GM18951 (cell line): Measurements from ENCODE around the gene FEZ2.
"Not testable (repeated sequence)": the region's sequence is repeated elsewhere in the genome, so short reads cannot be mapped to it uniquely, and the experiment has no call there.

ENCODE experiments used
- POLR2A ChIP-seq: IDR thresholded peaks from 4 replicates; pipeline ENCODE4 v1.6.1; 2011; ENCODE audit warnings: mild to moderate bottlenecking; ENCODE audit not compliant: insufficient read length, insufficient read depth; ENCODE audit errors: extremely low read depth
- in situ Hi-C: fragments of 300-500 bp; cut with MboI; formaldehyde crosslinking; loops from one replicate; pipeline ENCODE4 v1.12.0; 2022; ENCODE audit warnings: low sequenced_read_pairs, mixed read lengths, inconsistent platforms; ENCODE audit not compliant: unreplicated experiment

FEZ2 gene

DNA sequence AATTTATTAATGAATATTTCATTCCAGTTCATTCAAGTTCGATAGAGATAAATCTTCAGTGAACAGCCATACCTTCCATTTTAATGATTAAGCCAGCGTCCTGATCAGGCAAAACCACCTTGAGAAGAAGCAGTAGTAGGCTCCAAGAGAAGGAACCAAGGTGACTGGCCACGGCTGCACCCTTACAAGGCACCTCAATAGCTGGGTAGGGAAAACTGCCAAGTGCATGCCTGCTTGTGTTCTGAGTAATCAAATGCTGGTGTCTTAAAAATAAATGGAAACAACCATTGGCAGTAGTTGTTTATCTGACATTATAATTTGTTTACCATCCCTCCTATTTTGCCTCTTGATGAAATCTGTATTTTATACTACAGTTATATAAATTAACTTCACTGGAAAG is 10.0 kb upstream of the FEZ2 start:
- no peak for TF ChIP-seq POLR2A
- in situ Hi-C loops: no loop called here

- no peak for TF ChIP-seq POLR2A
- in situ Hi-C loops: no loop called here
Measured at GRCh38 chr2:36606925-36607324, 9.0 kb upstream of the FEZ2 start.

DNA sequence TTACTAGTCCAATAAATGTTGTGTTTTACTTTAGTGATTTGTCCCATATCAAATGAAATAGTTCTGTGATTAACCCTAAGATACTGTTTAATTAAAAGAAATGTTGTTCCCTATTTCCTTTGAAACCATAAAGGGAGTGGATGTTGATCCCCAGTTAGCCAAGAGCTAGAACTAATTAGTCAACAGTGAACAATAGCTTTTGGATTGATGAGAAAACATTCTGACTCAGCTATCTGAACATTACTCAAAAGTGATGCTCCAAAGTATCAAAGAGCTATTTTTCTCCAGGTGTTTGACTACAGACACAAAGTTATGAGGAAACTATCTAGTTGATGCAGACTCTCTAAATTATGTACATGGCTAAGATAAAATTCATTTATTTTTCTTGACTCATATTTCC is 7.3 kb upstream of the FEZ2 start:
- in situ Hi-C loops: no loop called here
- TF ChIP-seq POLR2A: no peak

GRCh38 chr2:36603629-36604028 is 5.7 kb upstream of the FEZ2 start:
- in situ Hi-C loops: not testable (repeated sequence)

GRCh38 chr2:36597003-36597531 is 901 bp downstream of the FEZ2 start:
- in situ Hi-C loops: no loop called here
- no peak for TF ChIP-seq POLR2A

DNA sequence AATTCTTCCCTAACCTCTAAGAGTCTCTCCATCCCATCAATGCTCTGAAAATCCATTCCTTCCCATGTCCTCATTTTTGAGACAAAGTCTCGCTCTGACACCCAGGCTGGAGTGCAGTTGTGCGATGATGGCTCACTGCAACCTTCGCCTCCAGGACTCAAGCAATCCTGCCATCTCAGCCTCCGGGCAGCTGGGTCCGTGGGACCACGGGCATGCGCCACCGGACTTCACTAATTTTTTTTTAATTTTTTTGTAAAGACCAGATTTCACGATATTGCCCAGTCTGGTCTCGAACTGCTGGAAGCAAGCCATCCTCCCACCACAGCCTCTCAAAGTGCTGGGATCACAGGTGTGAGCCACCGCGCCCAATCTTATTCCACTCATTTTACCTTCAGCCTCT is 1.6 kb downstream of the FEZ2 start:
- in situ Hi-C loops: no loop called here
- no peak for TF ChIP-seq POLR2A

DNA sequence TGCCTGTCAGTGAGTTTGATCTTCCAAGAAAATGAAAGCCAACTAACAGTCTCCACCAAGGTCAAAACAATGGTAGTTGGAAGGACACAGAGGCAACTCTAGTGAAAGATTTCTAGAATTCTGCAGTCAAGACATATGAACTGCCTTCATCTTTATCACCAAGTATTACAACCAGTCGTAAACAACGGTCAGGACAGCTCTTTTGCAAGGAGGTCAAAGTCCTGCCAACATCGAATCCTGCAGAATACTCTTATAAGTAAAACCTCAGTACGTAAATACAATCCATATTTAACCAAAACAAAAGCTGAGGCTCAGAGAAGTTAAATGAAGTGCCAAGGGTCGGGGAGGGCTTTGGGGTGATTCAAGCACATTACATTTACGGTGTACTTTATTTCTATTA is 3.1 kb downstream of the FEZ2 start:
- no peak for TF ChIP-seq POLR2A
- in situ Hi-C loops: no loop called here

GRCh38 chr2:36589230-36589630 is 8.7 kb downstream of the FEZ2 start:
- in situ Hi-C loops: no loop called here
- no peak for TF ChIP-seq POLR2A

GRCh38 chr2:36587556-36587955 is 10.4 kb downstream of the FEZ2 start:
- in situ Hi-C loops: no loop called here
- no peak for TF ChIP-seq POLR2A

DNA sequence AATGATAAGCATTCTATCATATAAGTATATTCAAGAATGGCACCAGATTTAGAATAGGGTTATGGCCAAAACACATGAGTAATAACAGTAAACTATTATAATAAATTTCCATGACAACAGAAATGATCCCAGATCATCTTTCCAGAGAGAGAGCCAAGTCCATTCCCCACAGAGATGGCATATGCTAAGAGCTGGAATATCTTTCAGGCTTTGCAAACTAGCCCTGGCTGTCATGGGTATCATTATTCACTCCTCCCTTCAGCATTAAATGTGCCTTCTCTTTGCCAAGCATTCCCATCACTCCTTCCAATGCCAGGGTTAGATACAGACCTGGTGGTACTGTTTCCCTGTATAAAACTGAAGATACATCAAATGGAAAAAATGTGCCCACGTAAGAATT is 10.9 kb downstream of the FEZ2 start:
- in situ Hi-C loops: no loop called here
- no peak for TF ChIP-seq POLR2A

DNA sequence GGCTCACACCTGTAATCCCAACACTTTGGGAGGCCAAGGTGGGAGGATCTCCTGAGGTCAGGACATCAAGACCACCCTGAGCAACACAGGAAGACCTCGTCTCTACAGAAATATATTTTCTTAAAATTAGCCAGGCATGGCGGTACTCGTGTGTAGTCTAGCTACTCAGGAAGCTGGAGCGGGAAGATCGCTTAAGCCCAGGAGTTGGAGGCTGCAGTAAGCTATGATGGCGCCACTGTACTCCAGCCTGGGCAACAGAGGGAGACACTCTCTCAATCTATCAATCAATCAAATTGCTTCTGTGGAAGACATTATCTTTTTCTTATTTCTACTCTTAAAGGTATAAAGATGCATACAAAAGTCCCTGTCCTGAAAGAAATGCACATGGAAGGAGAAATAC is 11.3 kb downstream of the FEZ2 start:
- no peak for TF ChIP-seq POLR2A
- in situ Hi-C loops: no loop called here

DNA sequence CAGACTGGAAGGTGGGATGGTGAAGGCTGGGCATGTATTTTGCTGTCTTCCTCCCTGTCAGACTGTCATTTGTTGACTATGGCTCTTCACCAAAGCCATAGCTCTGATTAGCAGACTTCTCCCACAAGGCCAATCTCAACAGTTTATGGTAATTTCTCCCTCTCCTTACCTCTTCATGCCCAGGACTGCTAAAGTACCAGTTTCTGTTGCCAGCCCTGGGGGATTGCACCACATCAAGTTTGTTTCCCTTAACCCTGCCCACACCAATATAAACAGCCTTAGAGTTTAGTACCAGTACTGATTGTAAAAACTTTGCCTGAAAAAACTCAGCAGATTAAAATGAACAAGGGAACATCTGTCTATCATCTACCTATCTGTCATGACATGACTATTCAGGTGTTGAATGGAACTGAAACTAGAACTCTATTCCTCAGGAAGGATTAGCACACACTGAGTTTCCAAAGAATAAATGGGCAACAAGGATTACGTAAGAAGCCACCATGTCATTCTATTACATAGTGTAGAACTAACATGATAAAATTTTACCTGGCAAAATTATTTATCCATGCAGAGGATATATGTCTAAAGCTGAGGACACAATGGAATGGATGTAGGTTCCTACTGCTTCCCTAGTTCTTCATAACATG is 13.7 kb downstream of the FEZ2 start:
- in situ Hi-C loops: no loop called here
- TF ChIP-seq POLR2A: no peak

GRCh38 chr2:36582951-36583350 is 15.0 kb downstream of the FEZ2 start:
- in situ Hi-C loops: no loop called here
- no peak for TF ChIP-seq POLR2A

GRCh38 chr2:36582538-36582937 is 15.4 kb downstream of the FEZ2 start:
- no peak for TF ChIP-seq POLR2A
- in situ Hi-C loops: no loop called here

- in situ Hi-C loops: no loop called here
- no peak for TF ChIP-seq POLR2A
Measured at GRCh38 chr2:36579297-36579664, 18.7 kb downstream of the FEZ2 start.
